Liver (tissue), 9 donors: ENCODE results near the gene R3HDM1. TPM values are rescaled to one million over a fixed set of nuclear protein-coding genes. Genes with fewer than 3 reads are reported as not detected.
"Not testable (repeated sequence)": the region's sequence is repeated elsewhere in the genome, so short reads cannot be mapped to it uniquely, and the experiment has no call there.

ENCODE experiments used
- DNase-seq: peaks from one replicate; pipeline ENCODE4 v3.0.0-alpha.2; 2017; ENCODE audit warnings: low spot score
- H3K27ac ChIP-seq, 2 donors: one replicate each; pipeline ENCODE4 v1.7.0; 2013; ENCODE audit warnings: inconsistent platforms in 2 of 2, low read length in 2 of 2, control low read depth in 1 of 2, low read depth in 1 of 2, mild to moderate bottlenecking in 1 of 2
- H3K27me3 ChIP-seq, 4 donors: one replicate each; pipeline versions ENCODE4 v1.6.1 to v1.7.0; 2013; ENCODE audit warnings: low read length in 3 of 4, inconsistent platforms in 1 of 4, mild to moderate bottlenecking in 1 of 4, moderate library complexity in 1 of 4; ENCODE audit not compliant: control insufficient read depth in 4 of 4, insufficient read depth in 4 of 4
- H3K36me3 ChIP-seq, 4 donors: one replicate each; pipeline versions ENCODE4 v1.6.1 to v1.7.0; 2013; ENCODE audit warnings: low read length in 3 of 4, mild to moderate bottlenecking in 3 of 4, low read depth in 1 of 4, moderate library complexity in 1 of 4; ENCODE audit not compliant: control insufficient read depth in 4 of 4, insufficient read depth in 3 of 4
- H3K4me1 ChIP-seq, 4 donors: one replicate each; pipeline versions ENCODE4 v1.6.1 to v1.7.0; 2013; ENCODE audit warnings: low read length in 3 of 4, mild to moderate bottlenecking in 3 of 4, moderate library complexity in 1 of 4; ENCODE audit not compliant: control insufficient read depth in 4 of 4, insufficient read depth in 4 of 4
- H3K4me3 ChIP-seq, 3 donors: one replicate each; pipeline versions ENCODE4 v1.6.1 to v1.7.0; 2013; ENCODE audit warnings: low read length in 3 of 3, control low read depth in 1 of 3, low read depth in 1 of 3, mild to moderate bottlenecking in 1 of 3
- H3K9ac ChIP-seq, 2 donors: one replicate each; pipeline ENCODE4 v1.7.0; 2013; ENCODE audit warnings: low read length in 2 of 2, mild to moderate bottlenecking in 2 of 2, moderate library complexity in 2 of 2, control low read depth in 1 of 2, low read depth in 1 of 2
- H3K9me3 ChIP-seq, 4 donors: one replicate each; pipeline versions ENCODE4 v1.6.1 to v1.7.0; 2013; ENCODE audit warnings: low read length in 3 of 4; ENCODE audit not compliant: control insufficient read depth in 4 of 4
- ATF3 ChIP-seq: IDR thresholded peaks from 2 replicates; pipeline ENCODE4 v1.6.1; 2016; ENCODE audit warnings: antibody characterized with exemption
- CTCF ChIP-seq: fragments of 150-350 bp; IDR thresholded peaks from 2 replicates; pipeline ENCODE4 v1.5.1; 2017; ENCODE audit warnings: improper control_type of control experiment, low read depth, low read length; ENCODE audit not compliant: missing input control
- EGR1 ChIP-seq, 2 donors: IDR thresholded peaks; 2 replicates each; pipeline ENCODE4 v1.6.1; 2016 to 2018; ENCODE audit warnings: antibody characterized with exemption in 2 of 2, low read depth in 2 of 2
- FOXA2 ChIP-seq: IDR thresholded peaks from 2 replicates; pipeline ENCODE4 v1.6.1; 2016; ENCODE audit warnings: antibody characterized with exemption
- GABPA ChIP-seq, 2 donors: IDR thresholded peaks in 1 of 2; conservative IDR thresholded peaks in 1 of 2; 2 replicates each; pipeline ENCODE4 v1.6.1; 2016; ENCODE audit warnings: antibody characterized with exemption in 2 of 2, mild to moderate bottlenecking in 1 of 2, moderate library complexity in 1 of 2
- HNF4A ChIP-seq, 2 donors: conservative IDR thresholded peaks; 2 replicates each; pipeline ENCODE4 v1.6.1; 2016; ENCODE audit warnings: antibody characterized with exemption in 2 of 2, mild to moderate bottlenecking in 2 of 2
- HNF4G ChIP-seq: IDR thresholded peaks from 2 replicates; pipeline ENCODE4 v1.6.1; 2016; ENCODE audit warnings: antibody characterized with exemption
- JUND ChIP-seq, 2 donors: IDR thresholded peaks; 2 replicates each; pipeline ENCODE4 v1.6.1; 2016; ENCODE audit warnings: antibody characterized with exemption in 2 of 2
- MAX ChIP-seq: IDR thresholded peaks from 2 replicates; pipeline ENCODE4 v1.6.1; 2016; ENCODE audit warnings: antibody characterized with exemption
- NR2F2 ChIP-seq: IDR thresholded peaks from 2 replicates; pipeline ENCODE4 v1.6.1; 2016; ENCODE audit warnings: antibody characterized with exemption
- RAD21 ChIP-seq, 2 donors: IDR thresholded peaks; 2 replicates each; pipeline ENCODE4 v1.6.1; 2016; ENCODE audit warnings: antibody characterized with exemption in 2 of 2, mild to moderate bottlenecking in 2 of 2
- RXRA ChIP-seq, 2 donors: IDR thresholded peaks; 2 replicates each; pipeline ENCODE4 v1.6.1; 2017 to 2018; ENCODE audit warnings: antibody characterized with exemption in 2 of 2, mild to moderate bottlenecking in 1 of 2
- SP1 ChIP-seq: IDR thresholded peaks from 2 replicates; pipeline ENCODE4 v1.6.1; 2018; ENCODE audit warnings: antibody characterized with exemption, mild to moderate bottlenecking
- TAF1 ChIP-seq: conservative IDR thresholded peaks from 2 replicates; pipeline ENCODE4 v1.6.1; 2016; ENCODE audit warnings: antibody characterized with exemption, mild to moderate bottlenecking
- WGBS: extraction: QIAGEN DNeasy Blood & Tissue Kit; methylation state at CpG from one replicate; pipeline ENCODE4 v1.1.7; 2013; 5-methylcytosine and 5-hydroxymethylcytosine counted together
- polyA plus RNA-seq, 2 donors: library from polyadenylated mRNA; stranded (reverse) in 1 of 2; unstranded in 1 of 2; fragments of 200-250 nt in 1 of 2; fragments of >200 nt in 1 of 2; fragmentation: Nextera tagmentation in 1 of 2; extraction: Ambion mirVana in 1 of 2; gene quantifications; one replicate each; pipeline versions ENCODE4 v1.2.1 to v1.2.3, GENCODE V29; 2013 to 2015
- total RNA-seq, 2 donors: library from RNA; depleted of rRNA; stranded (reverse); fragments of >200 nt; gene quantifications; one replicate each; pipeline ENCODE4 v1.2.3, GENCODE V29; 2014
- donor health status: healthy.
- donor health status: healthy.
- donor health status: healthy.
- donor health status: healthy.
- donor health status: healthy.

The R3HDM1 gene
- total and polyA plus RNA-seq, 4 donors: 6.0 to 10.0 (median 8.8) TPM

- H3K4me3 ChIP-seq: no peak overlapping the region
- no peak overlapping the region for H3K9ac ChIP-seq
- no peaks in the 10 kb centered on the region for H3K4me1 ChIP-seq
- 94% methylated on average over 2 of the region's 2 CpGs for WGBS
- no peaks in the 10 kb centered on the region for H3K9me3 ChIP-seq
- TF ChIP-seq EGR1 (IDR thresholded peaks at IDR 0.05; ENCODE audit: low read depth in 2 of 2) (no peak), NR2F2 (no peak), MAX (no peak), HNF4A (conservative IDR thresholded peaks at IDR 0.05) (no peak), FOXA2 (no peak), HNF4G (no peak), SP1 (no peak), RXRA (IDR thresholded peaks at IDR 0.05) (no peak), TAF1 (no peak), JUND (IDR thresholded peaks at IDR 0.05) (no peak)
- no peak overlapping the region for H3K27ac ChIP-seq
- no peak for DNase-seq
- H3K27me3 ChIP-seq: no peaks in the 10 kb centered on the region
- H3K36me3 ChIP-seq: no peaks in the 10 kb centered on the region
These were observed 170.2 kb downstream of the R3HDM1 start for GRCh38 chr2:135701442-135701841.

GRCh38 chr2:135703300-135703699 is 172.0 kb downstream of the R3HDM1 start:
- H3K36me3 ChIP-seq: no peaks in the 10 kb centered on the region
- H3K4me1 ChIP-seq: no peaks in the 10 kb centered on the region
- no peaks in the 10 kb centered on the region for H3K9me3 ChIP-seq
- no peaks in the 10 kb centered on the region for H3K27me3 ChIP-seq
- H3K9ac ChIP-seq: no peak overlapping the region
- no peak overlapping the region for H3K4me3 ChIP-seq
- no peak for DNase-seq
- 30% methylated on average over 1 of the region's 1 CpG for WGBS
- TF ChIP-seq RXRA (IDR thresholded peaks at IDR 0.05): no peak
- no peak for TF ChIP-seq ATF3
- no peak for TF ChIP-seq SP1
- no peak for TF ChIP-seq NR2F2
- TF ChIP-seq CTCF: no peak
- TF ChIP-seq EGR1 (IDR thresholded peaks at IDR 0.05; ENCODE audit: low read depth in 2 of 2): no peak
- no peak for TF ChIP-seq HNF4G
- no peak for TF ChIP-seq RAD21 (IDR thresholded peaks at IDR 0.05)
- TF ChIP-seq GABPA (IDR thresholded peaks at IDR 0.05 in 1 of 2, conservative IDR thresholded peaks at IDR 0.05 in 1 of 2): no peak
- H3K27ac ChIP-seq: no peak overlapping the region

- not testable (repeated sequence) for DNase-seq, H3K9ac ChIP-seq, H3K27me3 ChIP-seq, H3K36me3 ChIP-seq, H3K4me3 ChIP-seq, H3K9me3 ChIP-seq, H3K4me1 ChIP-seq, H3K27ac ChIP-seq
- WGBS: 98% methylated on average over 5 of the region's 5 CpGs
These were observed 172.8 kb downstream of the R3HDM1 start for GRCh38 chr2:135704075-135704474.
